ENCODE measurements around the gene PLA2G4C. TPM values are rescaled to one million over a fixed set of nuclear protein-coding genes. Genes with fewer than 3 reads are reported as not detected.

The PLA2G4C gene
- total and polyA plus RNA-seq, 7 donors = 0.60 to 18.5 (median 11.8) TPM

DNA sequence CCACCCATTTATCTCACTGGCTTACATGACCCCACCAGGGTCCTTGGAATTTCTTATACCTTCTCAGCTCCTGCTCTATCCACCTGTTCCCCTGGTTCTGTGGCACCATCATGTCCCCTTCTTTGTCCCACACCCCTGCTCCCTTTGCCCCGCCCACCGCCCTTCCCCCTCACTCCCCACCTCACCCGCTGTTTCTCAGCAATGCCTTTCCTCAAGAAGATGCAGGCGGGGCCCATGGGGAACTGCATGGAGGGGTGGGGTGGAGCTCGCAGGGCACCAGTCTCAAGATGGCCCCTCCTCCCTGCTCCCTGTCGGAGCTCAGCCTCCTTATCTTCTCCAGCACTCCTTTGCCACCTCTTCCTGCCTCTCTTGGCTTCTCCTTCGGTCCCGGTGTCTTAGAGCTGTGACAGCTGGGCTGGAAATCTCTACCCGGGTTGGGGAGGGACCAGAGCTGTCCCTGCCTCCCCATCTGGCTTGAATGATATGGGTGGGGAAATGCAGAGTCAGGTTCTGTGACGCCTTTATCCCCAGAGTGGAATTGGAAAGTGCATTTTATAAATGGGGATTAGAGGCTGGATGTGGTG lies 66.8 kb downstream of the PLA2G4C start, which contains the start of gene CABP5:
CABP5 (minus strand) TSS at position 405 of the 584 bp plus-strand sequence; CDS start at position 248, 157 bp downstream.
- TF ChIP-seq POLR2AphosphoS5 (IDR thresholded peaks at IDR 0.05) = no peak
- TF ChIP-seq EP300 (IDR thresholded peaks at IDR 0.05) = no peak
- no peak for TF ChIP-seq POLR2A (IDR thresholded peaks at IDR 0.05)
- TF ChIP-seq, protein P1, sequence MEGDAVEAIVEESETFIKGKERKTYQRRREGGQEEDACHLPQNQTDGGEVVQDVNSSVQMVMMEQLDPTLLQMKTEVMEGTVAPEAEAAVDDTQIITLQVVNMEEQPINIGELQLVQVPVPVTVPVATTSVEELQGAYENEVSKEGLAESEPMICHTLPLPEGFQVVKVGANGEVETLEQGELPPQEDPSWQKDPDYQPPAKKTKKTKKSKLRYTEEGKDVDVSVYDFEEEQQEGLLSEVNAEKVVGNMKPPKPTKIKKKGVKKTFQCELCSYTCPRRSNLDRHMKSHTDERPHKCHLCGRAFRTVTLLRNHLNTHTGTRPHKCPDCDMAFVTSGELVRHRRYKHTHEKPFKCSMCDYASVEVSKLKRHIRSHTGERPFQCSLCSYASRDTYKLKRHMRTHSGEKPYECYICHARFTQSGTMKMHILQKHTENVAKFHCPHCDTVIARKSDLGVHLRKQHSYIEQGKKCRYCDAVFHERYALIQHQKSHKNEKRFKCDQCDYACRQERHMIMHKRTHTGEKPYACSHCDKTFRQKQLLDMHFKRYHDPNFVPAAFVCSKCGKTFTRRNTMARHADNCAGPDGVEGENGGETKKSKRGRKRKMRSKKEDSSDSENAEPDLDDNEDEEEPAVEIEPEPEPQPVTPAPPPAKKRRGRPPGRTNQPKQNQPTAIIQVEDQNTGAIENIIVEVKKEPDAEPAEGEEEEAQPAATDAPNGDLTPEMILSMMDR (IDR thresholded peaks at IDR 0.05) = no peak
- intact Hi-C loops (cut with DNase I) = no loop called here
- WGBS, 2 donors = 79 to 80% methylated on average over 10 of the region's 10 CpGs

GRCh38 chr19:48041877-48042580 lies 68.6 kb downstream of the PLA2G4C start:
- intact Hi-C loops (cut with DNase I) = no loop called here
- WGBS, 2 donors = 23 to 55% methylated on average over 2 of the region's 2 CpGs
- H3K27ac ChIP-seq = no peak overlapping the region

More for the DNA sequence above, 66.8 kb downstream of the PLA2G4C start, which contains the start of gene CABP5:
- Histone ChIP-seq H3K27ac (no peak within 1 kb of the TSS), H3K9me3 (no peaks in the 10 kb centered on the region), H3K36me3 (peaks cover 0 to 5% (median 0%) of the 10 kb centered on the region in 4 donors), H3K4me3 (no peak within 1 kb of the TSS), H3K27me3 (peaks cover 0 to 8% (median 0%) of the 10 kb centered on the region in 3 donors), H3K4me1 (no peaks in the 10 kb centered on the region)
- DNase-seq = no peak

GRCh38 chr19:48036765-48037164 lies 73.9 kb downstream of the PLA2G4C start:
- no peaks in the 10 kb centered on the region for H3K4me1 ChIP-seq
- no peak overlapping the region for H3K27ac ChIP-seq
- TF ChIP-seq POLR2A (IDR thresholded peaks at IDR 0.05) (no peak), EP300 (IDR thresholded peaks at IDR 0.05) (no peak)
- no peaks in the 10 kb centered on the region for H3K36me3 ChIP-seq
- intact Hi-C loops (cut with DNase I) = no loop called here
- no peaks in the 10 kb centered on the region for H3K27me3 ChIP-seq
- WGBS, 2 donors = 89% methylated on average over 2 of the region's 2 CpGs
- peaks cover 0 to 5% (median 0%) of the 10 kb centered on the region in 4 donors for H3K9me3 ChIP-seq
- H3K4me3 ChIP-seq = no peak overlapping the region
- no peak for DNase-seq

More at GRCh38 chr19:48041877-48042580, 68.6 kb downstream of the PLA2G4C start:
- H3K4me1 ChIP-seq = no peaks in the 10 kb centered on the region
- peaks cover 0 to under 1% (median 0%) of the 10 kb centered on the region in 4 donors for H3K9me3 ChIP-seq
- H3K4me3 ChIP-seq = no peak overlapping the region
- TF ChIP-seq, protein P1 (IDR thresholded peaks at IDR 0.05) = no peak
- TF ChIP-seq EP300 (IDR thresholded peaks at IDR 0.05) = no peak
- TF ChIP-seq POLR2A (IDR thresholded peaks at IDR 0.05) = no peak
- TF ChIP-seq POLR2AphosphoS5 (IDR thresholded peaks at IDR 0.05) = no peak
- H3K27me3 ChIP-seq = peaks cover 0 to 8% (median 0%) of the 10 kb centered on the region in 3 donors
- DNase-seq = no peak
- H3K36me3 ChIP-seq = no peaks in the 10 kb centered on the region

DNA sequence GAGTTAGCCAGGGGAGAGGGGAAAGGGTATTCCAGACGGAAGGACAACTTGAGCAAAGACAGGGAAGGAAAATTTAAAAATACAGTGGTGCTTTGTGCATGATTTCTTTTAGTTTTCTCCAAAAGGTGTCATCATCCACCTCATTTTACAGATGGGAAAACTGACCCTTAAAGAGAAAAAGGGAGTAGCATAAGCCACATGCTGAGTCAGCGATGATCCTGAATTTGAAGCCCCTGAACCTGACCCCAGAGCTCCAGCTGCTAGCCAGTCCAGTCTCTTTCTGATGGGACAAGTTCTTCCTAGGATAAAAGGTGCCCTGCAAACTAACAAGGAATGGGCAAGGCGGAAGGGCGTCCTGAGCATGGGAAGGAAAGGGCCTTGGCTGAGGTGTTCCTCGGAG lies 77.0 kb downstream of the PLA2G4C start:
- intact Hi-C loops (cut with DNase I) = no loop called here
- WGBS, 2 donors = 70% methylated on average over 5 of the region's 5 CpGs
- no peak for TF ChIP-seq POLR2A (IDR thresholded peaks at IDR 0.05)
- TF ChIP-seq, protein P1 (IDR thresholded peaks at IDR 0.05) = no peak
- TF ChIP-seq POLR2AphosphoS5 (IDR thresholded peaks at IDR 0.05) = no peak
- no peak for TF ChIP-seq EP300 (IDR thresholded peaks at IDR 0.05)

GRCh38 chr19:48030073-48030472 lies 80.5 kb downstream of the PLA2G4C start:
- Histone ChIP-seq H3K9me3 (no peaks in the 10 kb centered on the region), H3K4me3 (no peak overlapping the region), H3K27ac (no peak overlapping the region), H3K36me3 (no peaks in the 10 kb centered on the region), H3K27me3 (peaks cover 2 to 13% (median 6%) of the 10 kb centered on the region in 3 donors), H3K4me1 (no peaks in the 10 kb centered on the region)
- WGBS, 2 donors = 66 to 71% methylated on average over 10 of the region's 10 CpGs
- DNase-seq = no peak
- intact Hi-C loops (cut with DNase I) = no loop called here
- TF ChIP-seq, protein P1 (IDR thresholded peaks at IDR 0.05) = no peak
- no peak for TF ChIP-seq EP300 (IDR thresholded peaks at IDR 0.05)
- TF ChIP-seq POLR2AphosphoS5 (IDR thresholded peaks at IDR 0.05) = no peak
- no peak for TF ChIP-seq POLR2A (IDR thresholded peaks at IDR 0.05)

More for the DNA sequence above, 77.0 kb downstream of the PLA2G4C start:
- DNase-seq = no peak
- Histone ChIP-seq H3K4me1 (no peaks in the 10 kb centered on the region), H3K36me3 (no peaks in the 10 kb centered on the region), H3K9me3 (peaks cover 0 to 5% (median 0%) of the 10 kb centered on the region in 4 donors), H3K4me3 (no peak overlapping the region), H3K27ac (no peak overlapping the region), H3K27me3 (peaks cover 0 to 13% (median 6%) of the 10 kb centered on the region in 3 donors)
